HL-60 (cell line): ENCODE measurements around the gene RAB3GAP1.

Experiments used
- DNase-seq, 2 experiments: peaks; one replicate each; pipeline ENCODE4 v3.0.0-alpha.2; 2010 to 2020; ENCODE audit warnings: low read depth in 1 of 2, low spot score in 1 of 2
- H3K27ac ChIP-seq: fragments of 250-450 bp; sonication (Bioruptor Pico); replicated peaks from 2 replicates; pipeline ENCODE4 v1.5.1; 2020; ENCODE audit warnings: mild to moderate bottlenecking, moderate library complexity
- H3K27me3 ChIP-seq: fragments of 250-450 bp; sonication (Bioruptor Pico); 2 replicates; pipeline ENCODE4 v1.5.1; 2021; ENCODE audit warnings: mild to moderate bottlenecking, moderate library complexity; ENCODE audit not compliant: insufficient read depth, poor library complexity, severe bottlenecking
- H3K4me3 ChIP-seq: replicated peaks from 2 replicates; pipeline ENCODE4 v1.5.1; 2011; ENCODE audit warnings: mild to moderate bottlenecking, control low read depth, low read length; ENCODE audit not compliant: insufficient read depth
- GABPA ChIP-seq: IDR thresholded peaks from 2 replicates; pipeline ENCODE4 v1.6.1; 2012; ENCODE audit warnings: low read depth
- POLR2AphosphoS5 ChIP-seq: IDR thresholded peaks from 2 replicates; pipeline ENCODE4 v1.6.1; 2012; ENCODE audit warnings: low read depth
- REST ChIP-seq: IDR thresholded peaks from 2 replicates; pipeline ENCODE4 v1.6.1; 2012; ENCODE audit warnings: low read depth; ENCODE audit not compliant: insufficient replicate concordance
- SPI1 ChIP-seq: IDR thresholded peaks from 2 replicates; pipeline ENCODE4 v1.6.1; 2012; ENCODE audit warnings: low read depth, mild to moderate bottlenecking, borderline replicate concordance
- TF ChIP-seq, protein P1 (sequence below): IDR thresholded peaks from one replicate; pipeline ENCODE4 v1.5.1; 2011; ENCODE audit warnings: low read length, control low read depth, inconsistent platforms; ENCODE audit not compliant: insufficient read depth

The RAB3GAP1 gene

DNA sequence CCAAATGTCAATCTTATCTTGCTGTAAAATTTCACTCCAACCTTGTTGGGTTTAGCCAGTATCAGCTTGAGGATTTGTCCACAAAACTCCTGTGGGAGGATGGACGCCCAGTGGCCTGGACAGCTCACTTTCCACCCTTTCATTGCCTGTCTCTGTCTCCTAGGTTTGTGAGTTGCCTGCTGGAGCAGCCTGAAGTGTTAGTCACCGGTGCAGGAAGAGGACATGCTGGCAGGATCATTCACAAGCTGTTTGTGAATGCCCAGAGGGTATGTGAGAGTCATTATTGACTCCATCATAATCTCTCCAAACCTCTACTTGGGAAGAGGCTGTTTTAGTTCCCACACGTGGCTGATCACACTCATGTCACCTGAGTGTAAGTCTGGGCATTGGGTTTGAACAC lies 112.3 kb downstream of the RAB3GAP1 start:
- TF ChIP-seq, protein P1, sequence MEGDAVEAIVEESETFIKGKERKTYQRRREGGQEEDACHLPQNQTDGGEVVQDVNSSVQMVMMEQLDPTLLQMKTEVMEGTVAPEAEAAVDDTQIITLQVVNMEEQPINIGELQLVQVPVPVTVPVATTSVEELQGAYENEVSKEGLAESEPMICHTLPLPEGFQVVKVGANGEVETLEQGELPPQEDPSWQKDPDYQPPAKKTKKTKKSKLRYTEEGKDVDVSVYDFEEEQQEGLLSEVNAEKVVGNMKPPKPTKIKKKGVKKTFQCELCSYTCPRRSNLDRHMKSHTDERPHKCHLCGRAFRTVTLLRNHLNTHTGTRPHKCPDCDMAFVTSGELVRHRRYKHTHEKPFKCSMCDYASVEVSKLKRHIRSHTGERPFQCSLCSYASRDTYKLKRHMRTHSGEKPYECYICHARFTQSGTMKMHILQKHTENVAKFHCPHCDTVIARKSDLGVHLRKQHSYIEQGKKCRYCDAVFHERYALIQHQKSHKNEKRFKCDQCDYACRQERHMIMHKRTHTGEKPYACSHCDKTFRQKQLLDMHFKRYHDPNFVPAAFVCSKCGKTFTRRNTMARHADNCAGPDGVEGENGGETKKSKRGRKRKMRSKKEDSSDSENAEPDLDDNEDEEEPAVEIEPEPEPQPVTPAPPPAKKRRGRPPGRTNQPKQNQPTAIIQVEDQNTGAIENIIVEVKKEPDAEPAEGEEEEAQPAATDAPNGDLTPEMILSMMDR, result no peak
- no peak for TF ChIP-seq POLR2AphosphoS5
- TF ChIP-seq SPI1, result no peak
- TF ChIP-seq GABPA, result no peak
- no peak for TF ChIP-seq REST
- H3K4me3 ChIP-seq, result no peak overlapping the region
- no peak overlapping the region for H3K27ac ChIP-seq
- DNase-seq, result no peak
- no peaks in the 10 kb centered on the region for H3K27me3 ChIP-seq

- Histone ChIP-seq H3K4me3 (no peak overlapping the region), H3K27ac (no peak overlapping the region), H3K27me3 (no peaks in the 10 kb centered on the region)
- no peak for DNase-seq
- TF ChIP-seq POLR2AphosphoS5 (no peak), GABPA (no peak), REST (no peak), SPI1 (no peak)
- TF ChIP-seq, protein P1, result no peak
These were observed 115.2 kb downstream of the RAB3GAP1 start for GRCh38 chr2:135167273-135167672.

DNA sequence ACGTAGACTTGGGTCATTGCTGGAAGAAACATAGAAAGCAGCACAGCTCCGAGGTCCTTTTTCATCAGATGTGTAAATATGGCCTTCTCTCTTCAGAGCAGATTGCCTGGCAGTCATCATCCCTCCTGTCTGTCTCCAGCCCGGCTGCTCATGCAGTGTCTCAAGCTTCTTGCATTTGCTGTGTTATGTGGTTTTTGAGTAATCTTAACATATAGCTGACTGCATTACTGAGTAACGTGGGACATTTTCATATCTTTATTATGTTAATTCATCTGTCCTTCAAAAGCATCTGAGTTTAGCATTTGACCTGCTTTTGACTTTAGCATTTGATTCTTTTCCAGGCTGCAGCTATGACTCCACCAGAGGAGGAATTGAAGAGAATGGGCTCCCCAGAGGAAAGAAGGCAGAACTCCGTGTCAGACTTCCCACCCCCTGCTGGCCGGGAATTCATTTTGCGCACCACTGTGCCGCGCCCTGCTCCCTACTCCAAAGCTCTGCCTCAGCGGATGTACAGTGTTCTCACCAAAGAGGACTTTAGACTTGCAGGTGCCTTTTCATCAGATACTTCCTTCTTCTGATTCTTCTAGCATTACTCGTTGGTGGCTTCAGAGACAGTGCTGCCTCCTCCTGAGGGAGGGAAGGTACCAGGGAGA lies 116.2 kb downstream of the RAB3GAP1 start:
- Histone ChIP-seq H3K4me3 (no peak overlapping the region), H3K27me3 (no peaks in the 10 kb centered on the region), H3K27ac (no peak overlapping the region)
- TF ChIP-seq, protein P1, result no peak
- TF ChIP-seq SPI1 (no peak), POLR2AphosphoS5 (no peak), REST (no peak), GABPA (no peak)
- no peak for DNase-seq
